ENCODE measurements around the gene RTP3. TPM values are rescaled to one million over a fixed set of nuclear protein-coding genes. Genes with fewer than 3 reads are reported as not detected.

RTP3 gene
- total and polyA plus RNA-seq, 2 of the 8 experiments (the other 6 are each of a cell fraction or from before 2014, with no cell fraction given) = 0.08 TPM; not detected in 1

GRCh38 chr3:46519952-46520351, 22.2 kb downstream of the RTP3 start (continued):
- TF ChIP-seq ATF2 (IDR thresholded peaks at IDR 0.05; ENCODE audit: low read length) (no peak), TEAD4 (IDR thresholded peaks at IDR 0.05; ENCODE audit: low read depth, low read length) (no peak)
